HCT116 (cell line): ENCODE results near the gene CFAP161. TPM values are rescaled to one million over a fixed set of nuclear protein-coding genes. Genes with fewer than 3 reads are reported as not detected.

Experiments
- ATAC-seq: fragments of 200-7000 bp; cut with Tn5 transposase; 2 replicates; pipeline ENCODE4 v1.9.1; 2020; ENCODE audit warnings: mild to moderate bottlenecking, moderate library complexity
- BruUV-seq: library from RNA; stranded (reverse); fragments of 400-500 nt; replicated peaks from 2 replicates; lab custom pipeline; 2021; lab: Mats Ljungman, UMichigan
- CTCF ChIA-PET: fragments of 300-600 bp; sonication (Branson Sonifier 250); formaldehyde crosslinking; loops from one replicate; lab custom pipeline; 2021; ENCODE audit warnings: antibody characterized with exemption; lab: Charles Lee
- POLR2A ChIA-PET: fragments of 300-600, 350-600 bp; sonication (Branson Sonifier 250); formaldehyde crosslinking; loops from one replicate; lab custom pipeline; 2021; ENCODE audit warnings: antibody characterized with exemption; lab: Charles Lee
- RAD21 ChIA-PET, 2 experiments: fragments of 300-600 bp; sonication (Branson Sonifier 250); formaldehyde crosslinking; loops; one replicate each; lab custom pipeline; 2023; ENCODE audit warnings: low total read pairs in 2 of 2; ENCODE audit not compliant: uncharacterized antibody in 2 of 2, unreplicated experiment in 2 of 2, low non-redundant PET in 1 of 2; lab: Charles Lee
- DNase-seq: peaks from one replicate; pipeline ENCODE4 v3.0.0-alpha.2; 2010; ENCODE audit warnings: low read depth, low spot score
- H2AFZ ChIP-seq: fragments of 200-600 bp; shearing (Covaris generic), sonication (generic); 2 replicates; pipeline ENCODE4 v1.6.1; 2017; ENCODE audit warnings: low read depth, mixed run types, mixed read lengths, antibody characterized with exemption, low read length; ENCODE audit not compliant: poor library complexity, severe bottlenecking
- H3K27ac ChIP-seq: 2 replicates; pipeline ENCODE4 v1.5.1; 2012; ENCODE audit warnings: low read depth, low read length
- H3K27me3 ChIP-seq: fragments of 200-600 bp; sonication (generic); 2 replicates; pipeline ENCODE4 v1.6.1; 2016; ENCODE audit warnings: mixed run types, low read length, mixed read lengths; ENCODE audit not compliant: insufficient read depth
- H3K36me3 ChIP-seq, 2 experiments: fragments of 200-500 bp in 1 of 2; fragments of 200-600 bp in 1 of 2; sonication (Bioruptor generic) in 1 of 2; sonication (generic) in 1 of 2; 2 replicates each; pipeline versions ENCODE4 v1.5.1 to v1.6.1; 2014 to 2016; ENCODE audit warnings: low read length in 2 of 2, inconsistent platforms in 1 of 2, mixed read lengths in 1 of 2, mixed run types in 1 of 2; ENCODE audit not compliant: insufficient read depth in 2 of 2, control insufficient read depth in 1 of 2
- H3K4me1 ChIP-seq, 2 experiments: fragments of 200-600 bp in 1 of 2; sonication (generic) in 1 of 2; 2 replicates each; pipeline versions ENCODE4 v1.5.1 to v1.6.1; 2012 to 2017; ENCODE audit warnings: low read length in 2 of 2, inconsistent platforms in 1 of 2, mild to moderate bottlenecking in 1 of 2, mixed read lengths in 1 of 2, mixed run types in 1 of 2, moderate library complexity in 1 of 2; ENCODE audit not compliant: insufficient read depth in 2 of 2, control insufficient read depth in 1 of 2
- H3K4me2 ChIP-seq: fragments of 200-600 bp; sonication (generic); 2 replicates; pipeline ENCODE4 v1.6.1; 2017; ENCODE audit warnings: mixed run types, low read length, mixed read lengths
- H3K4me3 ChIP-seq, 2 experiments: fragments of 200-600 bp in 1 of 2; sonication (generic) in 1 of 2; replicated peaks in 1 of 2; 2 replicates each; pipeline ENCODE4 v1.5.1; 2011 to 2016; ENCODE audit warnings: low read length in 2 of 2, control low read depth in 1 of 2, low read depth in 1 of 2, mild to moderate bottlenecking in 1 of 2, mixed read lengths in 1 of 2, mixed run types in 1 of 2
- H3K79me2 ChIP-seq: fragments of 200-600 bp; sonication (generic); 2 replicates; pipeline ENCODE4 v1.6.1; 2017; ENCODE audit warnings: mild to moderate bottlenecking, mixed run types, low read length, moderate library complexity, mixed read lengths; ENCODE audit not compliant: insufficient read depth
- H3K9ac ChIP-seq: fragments of 200-600 bp; sonication (generic); 2 replicates; pipeline ENCODE4 v1.6.1; 2016; ENCODE audit warnings: low read length, mixed read lengths
- H3K9me2 ChIP-seq: fragments of 200-600 bp; sonication (generic), shearing (Covaris generic); 2 replicates; pipeline ENCODE4 v1.6.1; 2017; ENCODE audit warnings: mixed run types, mild to moderate bottlenecking, moderate library complexity; ENCODE audit not compliant: insufficient read depth
- H3K9me3 ChIP-seq, 2 experiments: fragments of 200-500 bp in 1 of 2; fragments of 200-600 bp in 1 of 2; sonication (Bioruptor generic) in 1 of 2; sonication (generic) in 1 of 2; 2 replicates each; pipeline ENCODE4 v1.6.1; 2014 to 2017; ENCODE audit warnings: low read length in 2 of 2, mixed read lengths in 2 of 2, inconsistent platforms in 1 of 2, low read depth in 1 of 2, mild to moderate bottlenecking in 1 of 2, mixed run types in 1 of 2, moderate library complexity in 1 of 2; ENCODE audit not compliant: control insufficient read depth in 1 of 2, insufficient read depth in 1 of 2
- H4K20me1 ChIP-seq: fragments of 200-600 bp; sonication (generic), shearing (Covaris generic); 2 replicates; pipeline ENCODE4 v1.6.1; 2017; ENCODE audit warnings: mixed run types, mild to moderate bottlenecking, moderate library complexity; ENCODE audit not compliant: insufficient read depth
- CEBPB ChIP-seq: IDR thresholded peaks from 2 replicates; pipeline ENCODE4 v1.6.1; 2012; ENCODE audit warnings: low read depth
- EZH2phosphoT487 ChIP-seq: fragments of 200-600 bp; IDR thresholded peaks from 2 replicates; pipeline ENCODE4 v1.6.1; 2018; ENCODE audit warnings: antibody characterized with exemption, borderline replicate concordance
- RAD21 ChIP-seq: IDR thresholded peaks from 2 replicates; pipeline ENCODE4 v1.6.1; 2012; ENCODE audit warnings: low read depth, mild to moderate bottlenecking
- intact Hi-C: fragments of 100-400 bp; cut with micrococcal nuclease; formaldehyde crosslinking; loops from 2 replicates; pipeline ENCODE4 v1.10.0; 2022
- total RNA-seq: library from RNA; stranded (reverse); gene quantifications from one replicate; pipeline ENCODE4 v1.2.1, GENCODE V29; 2021; ENCODE audit not compliant: unreplicated experiment
- TF ChIP-seq, protein P1 (sequence below), 3 experiments: fragments of 200-600 bp in 1 of 3; sonication (generic) in 1 of 3; IDR thresholded peaks in 2 of 3; conservative IDR thresholded peaks in 1 of 3; 2 replicates each; pipeline ENCODE4 v1.5.1; 2012 to 2017; ENCODE audit warnings: low read depth in 2 of 3, low read length in 2 of 3, antibody characterized with exemption in 1 of 3, borderline replicate concordance in 1 of 3, control low read depth in 1 of 3, mild to moderate bottlenecking in 1 of 3, mixed read lengths in 1 of 3, mixed run types in 1 of 3, moderate library complexity in 1 of 3; ENCODE audit not compliant: insufficient read depth in 1 of 3

CFAP161 gene
- total RNA-seq, 1 experiment from 2014 or later: 0.15 TPM

DNA sequence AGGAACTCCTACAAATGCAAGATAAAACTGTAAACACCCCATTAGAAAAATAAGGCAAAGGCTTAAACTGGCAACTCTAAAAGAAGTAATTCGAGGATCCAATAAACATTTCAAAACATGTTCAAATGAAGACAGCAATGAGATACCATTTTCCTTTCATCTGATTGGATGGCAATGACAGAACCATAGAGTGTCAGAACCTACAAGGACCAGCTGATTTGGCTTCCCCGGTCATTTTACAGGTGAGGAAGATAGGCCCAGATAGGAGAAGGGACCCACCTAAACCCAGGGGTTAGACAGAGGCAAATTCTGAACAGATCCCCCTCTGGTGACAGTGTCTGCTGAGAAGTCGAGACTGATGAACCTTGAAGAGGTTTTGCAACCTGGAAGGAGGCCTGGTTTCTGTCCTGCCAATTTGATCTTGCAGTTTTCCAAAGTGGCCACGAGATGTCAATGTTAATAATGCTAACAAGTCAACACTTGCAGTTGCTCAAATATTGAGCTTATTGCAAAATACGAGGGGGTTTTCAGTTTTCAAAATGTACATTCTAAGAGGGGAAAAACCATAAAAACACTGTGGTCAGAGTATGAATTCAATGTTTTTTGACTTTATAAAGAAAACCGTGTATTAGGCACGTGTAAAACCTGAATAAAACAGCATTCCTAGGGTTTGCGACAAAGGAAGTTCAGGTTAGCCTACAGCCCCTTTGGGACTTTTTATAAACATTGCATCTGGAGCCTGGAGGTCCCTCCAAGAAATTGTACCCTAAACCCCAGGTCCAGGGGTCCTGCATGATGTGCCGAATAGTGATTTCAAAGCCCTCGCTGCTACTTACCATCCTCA lies 21.5 kb downstream of the CFAP161 start:
- no peak overlapping the region for H3K9ac ChIP-seq
- peak; percentile 82 for ATAC-seq
- BruUV-seq: no TSS peak

More for the DNA sequence above, 21.5 kb downstream of the CFAP161 start:
- ChIA-PET CTCF (interaction anchor here (0.7 to 5.6 kb wide), 19 partner anchors 8 to 244 kb away, joined by 3 to 119 read pairs (median 6); no protein-coding TSS in a partner anchor), RAD21 (interaction anchor here (1.8 to 2.2 kb wide), 2 partner anchors 110 kb away, joined by 15 to 20 read pairs; no protein-coding TSS in a partner anchor), POLR2A (interaction anchor here (1.0 kb wide), 1 partner anchor 8 kb away, joined by 4 read pairs; no protein-coding TSS in a partner anchor)
- no peaks in the 10 kb centered on the region for H3K27me3 ChIP-seq
- DNase-seq: peak; percentile 45
- H3K9me2 ChIP-seq: no peaks in the 10 kb centered on the region
- TF ChIP-seq, protein P1, sequence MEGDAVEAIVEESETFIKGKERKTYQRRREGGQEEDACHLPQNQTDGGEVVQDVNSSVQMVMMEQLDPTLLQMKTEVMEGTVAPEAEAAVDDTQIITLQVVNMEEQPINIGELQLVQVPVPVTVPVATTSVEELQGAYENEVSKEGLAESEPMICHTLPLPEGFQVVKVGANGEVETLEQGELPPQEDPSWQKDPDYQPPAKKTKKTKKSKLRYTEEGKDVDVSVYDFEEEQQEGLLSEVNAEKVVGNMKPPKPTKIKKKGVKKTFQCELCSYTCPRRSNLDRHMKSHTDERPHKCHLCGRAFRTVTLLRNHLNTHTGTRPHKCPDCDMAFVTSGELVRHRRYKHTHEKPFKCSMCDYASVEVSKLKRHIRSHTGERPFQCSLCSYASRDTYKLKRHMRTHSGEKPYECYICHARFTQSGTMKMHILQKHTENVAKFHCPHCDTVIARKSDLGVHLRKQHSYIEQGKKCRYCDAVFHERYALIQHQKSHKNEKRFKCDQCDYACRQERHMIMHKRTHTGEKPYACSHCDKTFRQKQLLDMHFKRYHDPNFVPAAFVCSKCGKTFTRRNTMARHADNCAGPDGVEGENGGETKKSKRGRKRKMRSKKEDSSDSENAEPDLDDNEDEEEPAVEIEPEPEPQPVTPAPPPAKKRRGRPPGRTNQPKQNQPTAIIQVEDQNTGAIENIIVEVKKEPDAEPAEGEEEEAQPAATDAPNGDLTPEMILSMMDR (IDR thresholded peaks at IDR 0.05 in 2 of 3, conservative IDR thresholded peaks at IDR 0.05 in 1 of 3; ENCODE audit: borderline replicate concordance in 1 of 3, insufficient read depth in 1 of 3, low read depth in 2 of 3, low read length in 2 of 3): peak; percentile 48 to 71 (median 66)
- TF ChIP-seq CEBPB (peak; percentile 73), EZH2phosphoT487 (no peak), RAD21 (peak; percentile 61)
- no peaks in the 10 kb centered on the region for H3K36me3 ChIP-seq
- peak overlapping the region; percentile 81 for H2AFZ ChIP-seq
- no peak overlapping the region for H3K4me3 ChIP-seq
- no peaks in the 10 kb centered on the region for H3K79me2 ChIP-seq
- H3K27ac ChIP-seq: no peak overlapping the region
- 0 out of 2 replicates have a peak overlapping the region, but pooled peaks have one; percentile 21 for H3K4me2 ChIP-seq
- intact Hi-C loops: loop anchor here (1.0 to 2.0 kb wide), 2 partner anchors 101 to 111 kb away; no protein-coding TSS in a partner anchor
- no peaks in the 10 kb centered on the region for H3K4me1 ChIP-seq
- no peaks in the 10 kb centered on the region for H3K9me3 ChIP-seq
- H4K20me1 ChIP-seq: no peaks in the 10 kb centered on the region
